Trophoblast cell (in vitro differentiated cells and primary cell): ENCODE measurements around the gene LSM6.

ENCODE experiments used
- DNase-seq, 2 donors: peaks; one replicate each; pipeline ENCODE4 v3.0.0-alpha.2; 2016
- H2AFZ ChIP-seq: 2 replicates; pipeline ENCODE4 v1.6.1; 2013; ENCODE audit warnings: low read length, moderate library complexity, mild to moderate bottlenecking; ENCODE audit not compliant: insufficient read depth, poor library complexity
- H2AK5ac ChIP-seq: 2 replicates; pipeline ENCODE4 v1.6.1; 2013; ENCODE audit warnings: mild to moderate bottlenecking, low read length
- H2BK120ac ChIP-seq: 2 replicates; pipeline ENCODE4 v1.6.1; 2013; ENCODE audit warnings: low read length, mild to moderate bottlenecking, moderate library complexity; ENCODE audit not compliant: insufficient read depth, poor library complexity
- H2BK12ac ChIP-seq: 2 replicates; pipeline ENCODE4 v1.6.1; 2013; ENCODE audit warnings: mild to moderate bottlenecking, low read length, moderate library complexity
- H2BK5ac ChIP-seq: 2 replicates; pipeline ENCODE4 v1.6.1; 2013; ENCODE audit warnings: low read length, low read depth, moderate library complexity, mild to moderate bottlenecking; ENCODE audit not compliant: poor library complexity
- H3K14ac ChIP-seq: 2 replicates; pipeline ENCODE4 v1.6.1; 2013; ENCODE audit warnings: mild to moderate bottlenecking, low read length
- H3K18ac ChIP-seq: 2 replicates; pipeline ENCODE4 v1.6.1; 2013; ENCODE audit warnings: mild to moderate bottlenecking, low read length
- H3K23ac ChIP-seq: 2 replicates; pipeline ENCODE4 v1.6.1; 2013; ENCODE audit warnings: low read length
- H3K27ac ChIP-seq: 2 replicates; pipeline ENCODE4 v1.5.1; 2013; ENCODE audit warnings: low read depth, mild to moderate bottlenecking, inconsistent platforms, low read length, moderate library complexity
- H3K27me3 ChIP-seq: 2 replicates; pipeline ENCODE4 v1.6.1; 2013; ENCODE audit warnings: inconsistent platforms, mild to moderate bottlenecking, low read length, moderate library complexity; ENCODE audit not compliant: insufficient read depth
- H3K36me3 ChIP-seq, 2 experiments: 1 replicate in 1 of 2; 2 replicates in 1 of 2; pipeline ENCODE4 v1.6.1; 2013; ENCODE audit warnings: low read length in 2 of 2, mild to moderate bottlenecking in 2 of 2, moderate library complexity in 1 of 2; ENCODE audit not compliant: insufficient read depth in 2 of 2, control insufficient read depth in 1 of 2
- H3K4ac ChIP-seq: 2 replicates; pipeline ENCODE4 v1.6.1; 2013; ENCODE audit warnings: low read depth, mild to moderate bottlenecking, low read length, moderate library complexity
- H3K4me1 ChIP-seq, 2 experiments: 1 replicate in 1 of 2; 2 replicates in 1 of 2; pipeline ENCODE4 v1.6.1; 2013; ENCODE audit warnings: low read length in 2 of 2, mild to moderate bottlenecking in 2 of 2, moderate library complexity in 1 of 2; ENCODE audit not compliant: insufficient read depth in 2 of 2, control insufficient read depth in 1 of 2
- H3K4me2 ChIP-seq: 2 replicates; pipeline ENCODE4 v1.6.1; 2013; ENCODE audit warnings: inconsistent platforms, mild to moderate bottlenecking, low read length, moderate library complexity
- H3K4me3 ChIP-seq: 2 replicates; pipeline ENCODE4 v1.5.1; 2013; ENCODE audit warnings: mild to moderate bottlenecking, low read depth, low read length, inconsistent platforms
- H3K79me1 ChIP-seq: one replicate; pipeline ENCODE4 v1.6.1; 2013; ENCODE audit warnings: low read length
- H3K79me2 ChIP-seq: 2 replicates; pipeline ENCODE4 v1.6.1; 2013; ENCODE audit warnings: low read length, mild to moderate bottlenecking; ENCODE audit not compliant: control insufficient read depth, insufficient read depth, poor library complexity
- H3K9ac ChIP-seq: 2 replicates; pipeline ENCODE4 v1.6.1; 2013; ENCODE audit warnings: mild to moderate bottlenecking, low read length
- H3K9me3 ChIP-seq: 2 replicates; pipeline ENCODE4 v1.6.1; 2013; ENCODE audit warnings: low read depth, mild to moderate bottlenecking, control low read depth, inconsistent platforms, low read length; ENCODE audit not compliant: insufficient read depth
- H4K12ac ChIP-seq: 2 replicates; pipeline ENCODE4 v1.6.1; 2013; ENCODE audit warnings: low read depth, mild to moderate bottlenecking, low read length, moderate library complexity
- H4K8ac ChIP-seq: 2 replicates; pipeline ENCODE4 v1.6.1; 2013; ENCODE audit warnings: low read depth, mild to moderate bottlenecking, low read length, moderate library complexity
- H4K91ac ChIP-seq: one replicate; pipeline ENCODE4 v1.6.1; 2013; ENCODE audit warnings: low read depth, mild to moderate bottlenecking, low read length, moderate library complexity
- WGBS: extraction: QIAGEN DNeasy Blood & Tissue Kit; methylation state at CpG from one replicate; pipeline ENCODE4 v1.1.7; 2013; ENCODE audit warnings: missing lambda C conversion rate; ENCODE audit not compliant: insufficient read length, insufficient coverage; ENCODE audit errors: extremely low coverage; 5-methylcytosine and 5-hydroxymethylcytosine counted together

LSM6 gene

GRCh38 chr4:146222313-146222712 is 46.8 kb downstream of the LSM6 start:
- Histone ChIP-seq H4K12ac (no peak overlapping the region), H3K27me3 (no peaks in the 10 kb centered on the region), H3K27ac (no peak overlapping the region), H3K36me3 (no peaks in the 10 kb centered on the region), H2BK5ac (no peak overlapping the region), H2AFZ (no peak overlapping the region), H2BK120ac (no peak overlapping the region), H3K4me2 (no peak overlapping the region), H2BK12ac (no peak overlapping the region), H3K9me3 (no peaks in the 10 kb centered on the region), H3K79me2 (no peaks in the 10 kb centered on the region), H3K9ac (no peak overlapping the region), H3K4ac (no peak overlapping the region), H3K4me1 (peaks cover 0 to 4% of the 10 kb centered on the region in 2 experiments), H3K4me3 (no peak overlapping the region), H3K79me1 (no peaks in the 10 kb centered on the region), H3K18ac (no peak overlapping the region), H4K91ac (no peak overlapping the region), H3K14ac (no peak overlapping the region), H4K8ac (no peak overlapping the region), H3K23ac (no peak overlapping the region), H2AK5ac (no peak overlapping the region)
- DNase-seq = peak; percentile 48 to 75
- no CpG with 5 or more reads among the region's 8 CpGs for WGBS

- Histone ChIP-seq H3K18ac (no peak overlapping the region), H3K14ac (no peak overlapping the region), H3K4me1 (peaks cover 0 to 4% of the 10 kb centered on the region in 2 experiments), H2BK120ac (no peak overlapping the region), H3K23ac (no peak overlapping the region), H3K4ac (no peak overlapping the region), H2BK5ac (no peak overlapping the region), H3K79me2 (no peaks in the 10 kb centered on the region), H3K27ac (no peak overlapping the region), H2AFZ (no peak overlapping the region), H3K79me1 (no peaks in the 10 kb centered on the region), H2AK5ac (no peak overlapping the region), H2BK12ac (no peak overlapping the region), H3K9me3 (no peaks in the 10 kb centered on the region), H4K12ac (no peak overlapping the region), H3K27me3 (no peaks in the 10 kb centered on the region), H3K4me3 (no peak overlapping the region), H3K9ac (no peak overlapping the region), H3K36me3 (no peaks in the 10 kb centered on the region), H3K4me2 (no peak overlapping the region), H4K91ac (no peak overlapping the region), H4K8ac (no peak overlapping the region)
- DNase-seq = no peak
- WGBS = no CpG with 5 or more reads among the region's 8 CpGs
These were observed 48.9 kb downstream of the LSM6 start for GRCh38 chr4:146224326-146224966.

DNA sequence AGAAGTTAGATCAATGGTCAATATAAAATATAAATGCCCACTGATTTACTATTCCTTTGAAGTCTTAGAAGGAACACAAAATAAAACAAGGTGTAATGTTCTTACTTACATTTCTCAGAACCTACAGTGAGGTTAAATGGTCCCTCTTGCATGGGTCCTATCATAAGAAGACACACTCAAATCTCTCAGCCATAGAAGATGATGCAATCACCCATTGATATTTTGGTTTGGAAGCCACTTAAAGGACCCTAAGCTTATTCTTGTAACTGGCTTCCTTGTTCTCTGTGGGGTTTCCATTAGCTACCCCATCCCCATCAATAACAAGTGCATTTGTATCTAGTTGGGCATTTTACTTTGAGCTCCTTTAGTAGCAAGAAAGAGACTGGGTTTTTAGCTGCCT is 53.9 kb downstream of the LSM6 start:
- Histone ChIP-seq H2AK5ac (no peak overlapping the region), H3K9me3 (no peaks in the 10 kb centered on the region), H3K36me3 (no peaks in the 10 kb centered on the region), H3K4me1 (no peaks in the 10 kb centered on the region), H2BK5ac (no peak overlapping the region), H3K4me2 (no peak overlapping the region), H2AFZ (no peak overlapping the region), H2BK120ac (no peak overlapping the region), H3K4me3 (no peak overlapping the region), H3K18ac (no peak overlapping the region), H2BK12ac (no peak overlapping the region), H4K12ac (no peak overlapping the region), H3K14ac (no peak overlapping the region), H4K91ac (no peak overlapping the region), H3K9ac (no peak overlapping the region), H4K8ac (no peak overlapping the region), H3K79me2 (no peaks in the 10 kb centered on the region), H3K79me1 (no peaks in the 10 kb centered on the region), H3K4ac (no peak overlapping the region), H3K23ac (no peak overlapping the region), H3K27me3 (no peaks in the 10 kb centered on the region), H3K27ac (no peak overlapping the region)
- no peak for DNase-seq

- H3K36me3 ChIP-seq = no peaks in the 10 kb centered on the region
- H2AK5ac ChIP-seq = no peak overlapping the region
- H3K4me3 ChIP-seq = no peak overlapping the region
- no peak overlapping the region for H3K14ac ChIP-seq
- H3K79me1 ChIP-seq = no peaks in the 10 kb centered on the region
- no peak overlapping the region for H2BK120ac ChIP-seq
- no peaks in the 10 kb centered on the region for H3K9me3 ChIP-seq
- H4K91ac ChIP-seq = no peak overlapping the region
- H2AFZ ChIP-seq = no peak overlapping the region
- no peaks in the 10 kb centered on the region for H3K79me2 ChIP-seq
- DNase-seq = no peak
- no peak overlapping the region for H3K18ac ChIP-seq
- no peaks in the 10 kb centered on the region for H3K27me3 ChIP-seq
- H2BK12ac ChIP-seq = no peak overlapping the region
- H2BK5ac ChIP-seq = no peak overlapping the region
- no peak overlapping the region for H3K9ac ChIP-seq
- no peak overlapping the region for H4K8ac ChIP-seq
- H3K27ac ChIP-seq = no peak overlapping the region
- WGBS = no CpG with 5 or more reads among the region's 1 CpG
- no peak overlapping the region for H4K12ac ChIP-seq
- H3K4ac ChIP-seq = no peak overlapping the region
- H3K4me2 ChIP-seq = no peak overlapping the region
- H3K4me1 ChIP-seq = no peaks in the 10 kb centered on the region
- no peak overlapping the region for H3K23ac ChIP-seq
These were observed 56.7 kb downstream of the LSM6 start for GRCh38 chr4:146232131-146232722.
